Psoas muscle (tissue), 8 donors: ENCODE results near the gene MCFD2. TPM values are rescaled to one million over a fixed set of nuclear protein-coding genes. Genes with fewer than 3 reads are reported as not detected.

ENCODE experiments used
- ATAC-seq, 4 donors: fragments of 200-7000 bp; cut with Tn5 transposase; one replicate each; pipeline ENCODE4 v1.9.1; 2020; ENCODE audit warnings: moderate library complexity in 3 of 4, mild to moderate bottlenecking in 2 of 4
- DNase-seq, 2 donors: peaks; one replicate each; pipeline ENCODE4 v3.0.0-alpha.2; 2020
- H3K27ac ChIP-seq: fragments of 200-600 bp; one replicate; pipeline ENCODE4 v1.8.0; 2022
- H3K27me3 ChIP-seq, 3 donors: fragments of 200-600 bp in 1 of 3; one replicate each; pipeline versions ENCODE4 v1.6.1 to v1.8.0; 2013 to 2022; ENCODE audit warnings: low read length in 2 of 3, mild to moderate bottlenecking in 2 of 3, moderate library complexity in 1 of 3; ENCODE audit not compliant: insufficient read depth in 3 of 3
- H3K36me3 ChIP-seq, 2 donors: fragments of 200-600 bp in 1 of 2; one replicate each; pipeline versions ENCODE4 v1.6.1 to v1.8.0; 2013 to 2022; ENCODE audit warnings: low read depth in 1 of 2, mild to moderate bottlenecking in 1 of 2, moderate library complexity in 1 of 2; ENCODE audit not compliant: insufficient read depth in 1 of 2
- H3K4me1 ChIP-seq: fragments of 200-600 bp; one replicate; pipeline ENCODE4 v1.8.0; 2022
- H3K4me3 ChIP-seq: fragments of 200-600 bp; one replicate; pipeline ENCODE4 v1.8.0; 2022; ENCODE audit warnings: mild to moderate bottlenecking
- H3K9me3 ChIP-seq: fragments of 200-600 bp; one replicate; pipeline ENCODE4 v1.8.0; 2022
- CTCF ChIP-seq: fragments of 200-600 bp; IDR thresholded peaks from one replicate; pipeline ENCODE4 v1.8.0; 2022; ENCODE audit warnings: antibody characterized with exemption
- WGBS, 3 donors: extraction: QIAGEN DNeasy Blood & Tissue Kit; methylation state at CpG; one replicate each; pipeline versions ENCODE4 v1.1.6 to v1.1.7; 2013; 5-methylcytosine and 5-hydroxymethylcytosine counted together
- intact Hi-C, 2 donors: fragments of 100-400 bp; cut with DNase I; formaldehyde crosslinking; loops; one replicate each; pipeline versions ENCODE4 v1.11.0 to v1.14.2; 2022
- polyA plus RNA-seq, 3 donors: library from polyadenylated mRNA; stranded (reverse); fragments of 200-250 nt; gene quantifications; one replicate each; pipeline ENCODE4 v1.2.3, GENCODE V29; 2013
- total RNA-seq, 4 donors: library from RNA; stranded (reverse); fragmentation: NEBNext Ultra II Directional in 2 of 4; extraction: Animal tissue kit (Norgen Biotek cat#: 25700) in 2 of 4; gene quantifications; one replicate each; pipeline versions ENCODE4 v1.2.1 to v1.2.4, GENCODE V29; 2021 to 2023
- donor health status: healthy with polysubstance abuse.
- donor health status: DM: no; HTN: no; CAD: no; lungs with moderate emphysema.
- donor health status: Bipolar disorder and iron deficiency.
- donor health status: healthy.
- donor health status: DM: yes; HTN: yes; CAD: no.
- donor health status: DM: no; HTN: no; CAD: no.
- donor health status: DM: no; HTN: no; CAD: no.
- donor health status: DM: yes; HTN: yes; CAD: no.

Gene MCFD2
- total and polyA plus RNA-seq, 7 donors = 52.2 to 121 (median 86.5) TPM

DNA sequence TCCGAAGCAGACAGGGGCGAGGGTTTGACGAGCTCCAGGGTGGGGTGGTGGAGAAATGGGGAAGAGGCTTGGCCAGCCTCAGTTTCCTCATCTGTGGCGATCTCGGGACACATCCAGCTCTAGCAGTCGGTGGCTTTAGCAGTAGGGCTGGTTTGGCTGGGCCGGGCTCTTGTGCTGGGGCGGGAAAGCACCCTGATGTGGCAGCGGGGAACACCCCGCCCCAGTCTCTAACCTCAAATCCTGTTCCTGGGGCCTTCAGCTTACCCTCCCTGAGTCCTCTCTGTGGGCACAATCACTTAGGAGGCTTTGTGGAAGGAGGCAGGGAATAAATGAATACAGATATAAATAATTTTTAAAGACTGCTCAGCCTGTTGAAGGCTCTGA lies 26.5 kb upstream of the MCFD2 start:
- H3K4me3 ChIP-seq = peak overlapping the region; percentile 86
- peaks cover 10% of the 10 kb centered on the region for H3K4me1 ChIP-seq
- ATAC-seq (peak in 2 of 4 donors; percentile 12 to 15), DNase-seq (peak in 1 of 2 donors; percentile 54)
- TF ChIP-seq CTCF = no peak
- H3K36me3 ChIP-seq = no peaks in the 10 kb centered on the region
- intact Hi-C loops = no loop called here
- H3K27ac ChIP-seq = peak overlapping the region; percentile 73
- no peaks in the 10 kb centered on the region for H3K9me3 ChIP-seq
- 15 to 31% (median 20%) methylated on average over 10 of the region's 10 CpGs for WGBS, 3 donors
- no peaks in the 10 kb centered on the region for H3K27me3 ChIP-seq

DNA sequence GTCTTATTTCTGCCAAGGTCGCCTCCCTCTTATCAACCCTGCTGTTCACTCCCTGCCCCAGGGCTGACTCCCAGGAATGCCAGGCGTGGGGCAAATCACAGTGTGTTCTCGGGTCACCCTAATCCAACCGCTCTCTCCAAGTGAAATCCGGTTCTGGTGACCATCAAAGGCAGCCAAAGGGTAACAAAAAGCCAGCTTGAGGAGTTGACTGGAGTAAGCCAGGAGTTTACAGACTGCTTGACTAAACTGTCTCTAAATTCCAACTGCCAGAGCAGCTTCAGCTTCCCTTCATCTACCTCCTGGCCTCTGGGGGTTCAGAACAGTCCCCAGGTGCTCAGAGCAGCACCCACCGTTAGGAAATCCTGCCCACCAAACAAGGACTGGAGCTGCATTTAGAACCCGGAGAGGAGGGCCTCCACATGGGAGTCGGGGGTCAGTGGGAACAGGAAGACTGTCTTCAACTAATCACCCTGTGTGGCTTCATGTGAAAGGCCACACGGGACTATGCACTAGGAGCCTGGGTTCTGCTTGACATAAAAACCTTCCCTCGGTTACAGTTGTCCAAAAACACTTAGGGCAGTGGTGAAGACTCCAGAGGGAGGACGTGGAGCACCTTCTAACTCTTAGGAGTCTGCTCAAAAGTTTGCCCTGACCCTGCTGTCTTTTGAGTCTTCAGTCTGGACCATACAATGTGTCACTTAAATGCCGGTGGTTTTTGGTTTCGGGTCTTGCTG lies 24.2 kb upstream of the MCFD2 start:
- TF ChIP-seq CTCF = no peak
- Histone ChIP-seq H3K27ac (peak overlapping the region; percentile 87), H3K36me3 (no peaks in the 10 kb centered on the region), H3K4me1 (peaks cover 10% of the 10 kb centered on the region), H3K9me3 (no peaks in the 10 kb centered on the region), H3K27me3 (no peaks in the 10 kb centered on the region), H3K4me3 (peak overlapping the region; percentile 86)
- intact Hi-C loops = no loop called here
- peak in 2 of 4 donors; percentile 1 to 2 for ATAC-seq
- no peak for DNase-seq
- WGBS, 3 donors = 43 to 69% (median 49%) methylated on average over 13 of the region's 13 CpGs

GRCh38 chr2:46937471-46937901 lies 21.9 kb upstream of the MCFD2 start:
- no peak for DNase-seq
- H3K27me3 ChIP-seq = no peaks in the 10 kb centered on the region
- no peaks in the 10 kb centered on the region for H3K36me3 ChIP-seq
- no peaks in the 10 kb centered on the region for H3K9me3 ChIP-seq
- peak; percentile 18 for TF ChIP-seq CTCF
- 59 to 74% (median 74%) methylated on average over 4 of the region's 4 CpGs for WGBS, 3 donors
- peaks cover 10% of the 10 kb centered on the region for H3K4me1 ChIP-seq
- intact Hi-C loops = no loop called here
- no peak for ATAC-seq
- H3K27ac ChIP-seq = no peak overlapping the region
- H3K4me3 ChIP-seq = no peak overlapping the region

DNA sequence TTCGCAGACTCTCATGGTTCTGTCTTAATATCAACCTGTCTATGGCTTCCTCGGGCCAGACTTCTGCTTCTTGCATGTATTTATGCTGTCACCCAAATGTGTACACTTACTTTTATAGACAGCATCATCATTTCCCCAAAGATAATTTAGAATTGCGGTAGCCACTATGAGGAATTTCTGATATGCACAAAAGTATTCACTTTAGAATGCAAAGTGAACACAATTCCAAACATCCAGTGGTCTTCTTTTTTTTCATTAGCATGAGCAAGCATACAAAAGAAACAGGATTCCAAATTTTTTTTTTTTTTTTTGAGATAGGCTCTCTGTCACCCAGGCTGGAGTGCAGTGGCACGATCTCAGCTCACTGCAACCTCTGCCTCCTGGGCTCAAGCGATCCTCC lies 21.0 kb upstream of the MCFD2 start:
- no peak for TF ChIP-seq CTCF
- ATAC-seq (no peak), DNase-seq (no peak)
- intact Hi-C loops = no loop called here
- Histone ChIP-seq H3K36me3 (no peaks in the 10 kb centered on the region), H3K27me3 (no peaks in the 10 kb centered on the region), H3K4me3 (no peak overlapping the region), H3K4me1 (peaks cover 10% of the 10 kb centered on the region), H3K27ac (no peak overlapping the region), H3K9me3 (no peaks in the 10 kb centered on the region)
- 91 to 98% (median 92%) methylated on average over 5 of the region's 5 CpGs for WGBS, 3 donors

DNA sequence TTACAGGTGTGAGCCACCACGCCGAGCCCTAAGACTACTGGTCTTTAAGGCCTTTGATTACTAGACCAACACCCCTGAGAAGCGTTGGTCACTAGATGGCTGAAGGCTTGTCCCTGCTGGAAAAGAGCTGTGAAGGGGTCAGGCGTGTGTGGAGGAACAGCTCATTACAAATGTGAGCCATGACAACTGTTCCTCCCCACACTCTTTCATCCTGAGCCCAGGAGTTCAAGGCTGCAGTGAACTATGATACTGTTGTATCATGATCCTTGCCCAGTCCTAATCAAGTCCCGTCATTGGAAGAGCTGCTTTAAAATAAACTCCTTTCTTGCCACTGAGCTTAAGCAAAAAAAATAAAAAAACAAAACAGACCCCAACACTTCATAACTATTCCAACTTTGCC lies 19.5 kb upstream of the MCFD2 start:
- no peak overlapping the region for H3K4me3 ChIP-seq
- no peak for TF ChIP-seq CTCF
- H3K27me3 ChIP-seq = no peaks in the 10 kb centered on the region
- H3K36me3 ChIP-seq = no peaks in the 10 kb centered on the region
- H3K9me3 ChIP-seq = no peaks in the 10 kb centered on the region
- ATAC-seq (no peak), DNase-seq (no peak)
- H3K27ac ChIP-seq = no peak overlapping the region
- 94 to 97% (median 95%) methylated on average over 5 of the region's 5 CpGs for WGBS, 3 donors
- intact Hi-C loops = no loop called here
- H3K4me1 ChIP-seq = peaks cover 3% of the 10 kb centered on the region
